Activated CD8-positive, alpha-beta memory T cell treated with anti-CD3 and anti-CD28 coated beads, Interleukin-2, amount 10 ng/mL, durations not matched to agents 7 days and 5 days (primary cell): Measurements from ENCODE around the gene PSMD13. TPM values are rescaled to one million over a fixed set of nuclear protein-coding genes. Genes with fewer than 3 reads are reported as not detected.
A peak's percentile ranks its signal among the peaks of the same experiment; 100 is the strongest.
"Not testable (repeated sequence)": the region's sequence is repeated elsewhere in the genome, so short reads cannot be mapped to it uniquely, and the experiment has no call there.

Source experiments
- ATAC-seq: fragments of 150-1000 bp; cut with Tn5 transposase; one replicate; pipeline ENCODE4 v1.10.0; 2021; ENCODE audit warnings: moderate library complexity
- CTCF ChIA-PET: fragments of 350-600 bp; sonication (Branson Sonifier 250); formaldehyde crosslinking; loops from one replicate; lab custom pipeline; 2021; ENCODE audit warnings: antibody characterized with exemption; lab: Charles Lee
- DNase-seq: peaks from one replicate; pipeline ENCODE4 v3.0.0-alpha.2; 2020
- H3K27ac Mint-ChIP-seq: one replicate; pipeline ENCODE4 v1.8.0; 2021; ENCODE audit warnings: mild to moderate bottlenecking, mixed read lengths
- H3K27me3 Mint-ChIP-seq: one replicate; pipeline ENCODE4 v1.8.0; 2021; ENCODE audit warnings: mixed read lengths
- H3K36me3 Mint-ChIP-seq: one replicate; pipeline ENCODE4 v1.8.0; 2021; ENCODE audit warnings: mild to moderate bottlenecking, mixed read lengths
- H3K4me1 Mint-ChIP-seq: one replicate; pipeline ENCODE4 v1.8.0; 2021; ENCODE audit warnings: mixed read lengths
- H3K4me3 Mint-ChIP-seq: one replicate; pipeline ENCODE4 v1.8.0; 2021; ENCODE audit warnings: mild to moderate bottlenecking, moderate library complexity, mixed read lengths
- H3K9me3 Mint-ChIP-seq: one replicate; pipeline ENCODE4 v1.8.0; 2022; ENCODE audit warnings: low read depth, mixed read lengths
- total RNA-seq, 2 experiments: library from RNA; stranded (reverse); gene quantifications; one replicate each; pipeline ENCODE4 v1.2.3, GENCODE V29; 2021

PSMD13 gene
- total RNA-seq, result 100 to 1,000 TPM; 166 to 199 TPM

- peak within 1 kb of the TSS; percentile 99 for H3K27ac Mint-ChIP-seq
- no peaks in the 10 kb centered on the region for H3K9me3 Mint-ChIP-seq
- DNase-seq (peak; percentile 92), ATAC-seq (peak; percentile 89)
- no peaks in the 10 kb centered on the region for H3K27me3 Mint-ChIP-seq
- CTCF ChIA-PET, result interaction anchor here (0.5 to 2.4 kb wide), 9 partner anchors 11 to 479 kb away, joined by 3 to 19 read pairs (median 4); partner anchors contain the start of genes BET1L and RIC8A
- H3K36me3 Mint-ChIP-seq, result peaks cover 14% of the 10 kb centered on the region
- H3K4me1 Mint-ChIP-seq, result peaks cover 46% of the 10 kb centered on the region
- H3K4me3 Mint-ChIP-seq, result peak within 1 kb of the TSS; percentile 83
Observed at GRCh38 chr11:236774-237767, at the start of gene PSMD13. Gene PSMD13, plus strand, starts transcription at chr11:236976. Its CDS starts 74 bp downstream, at chr11:237050.

GRCh38 chr11:189200-189783 lies 47.5 kb upstream of the PSMD13 start:
- DNase-seq (peak; percentile 39), ATAC-seq (peak; percentile 3)
- H3K36me3 Mint-ChIP-seq, CTCF ChIA-PET, H3K27me3 Mint-ChIP-seq, H3K9me3 Mint-ChIP-seq, H3K4me3 Mint-ChIP-seq, H3K4me1 Mint-ChIP-seq, H3K27ac Mint-ChIP-seq: not testable (repeated sequence)

- H3K27ac Mint-ChIP-seq, H3K27me3 Mint-ChIP-seq, H3K9me3 Mint-ChIP-seq, CTCF ChIA-PET, H3K4me1 Mint-ChIP-seq, H3K4me3 Mint-ChIP-seq, H3K36me3 Mint-ChIP-seq: not testable (repeated sequence)
- ATAC-seq (peak; percentile 75), DNase-seq (peak; percentile 66)
Observed at GRCh38 chr11:189843-190311, 46.9 kb upstream of the PSMD13 start.

GRCh38 chr11:190546-190945 lies 46.2 kb upstream of the PSMD13 start:
- H3K27ac Mint-ChIP-seq, H3K4me3 Mint-ChIP-seq, H3K9me3 Mint-ChIP-seq, H3K27me3 Mint-ChIP-seq, CTCF ChIA-PET, H3K36me3 Mint-ChIP-seq, H3K4me1 Mint-ChIP-seq, ATAC-seq: not testable (repeated sequence)
- peak; percentile 37 for DNase-seq

GRCh38 chr11:191490-192478 lies 45.0 kb upstream of the PSMD13 start:
- not testable (repeated sequence) for H3K36me3 Mint-ChIP-seq, H3K27ac Mint-ChIP-seq, H3K4me1 Mint-ChIP-seq, H3K4me3 Mint-ChIP-seq, H3K9me3 Mint-ChIP-seq, H3K27me3 Mint-ChIP-seq
- DNase-seq, result peak; percentile 71
- CTCF ChIA-PET, result interaction anchor here (1.2 kb wide), 1 partner anchor 172 kb away, joined by 3 read pairs; no protein-coding TSS in a partner anchor
- peak; percentile 83 for ATAC-seq

- ATAC-seq, H3K4me1 Mint-ChIP-seq, H3K4me3 Mint-ChIP-seq: not testable (repeated sequence)
Observed at GRCh38 chr11:192674-193128, 44.1 kb upstream of the PSMD13 start, which contains the start of gene SCGB1C1. Gene SCGB1C1, plus strand, starts transcription at chr11:193078. Its CDS starts 22 bp downstream, at chr11:193100.

GRCh38 chr11:193481-193880 lies 43.3 kb upstream of the PSMD13 start:
- H3K27ac Mint-ChIP-seq, ATAC-seq, H3K4me3 Mint-ChIP-seq, H3K27me3 Mint-ChIP-seq, H3K36me3 Mint-ChIP-seq, H3K4me1 Mint-ChIP-seq, H3K9me3 Mint-ChIP-seq, CTCF ChIA-PET: not testable (repeated sequence)
- peak; percentile 37 for DNase-seq

More at GRCh38 chr11:192674-193128, 44.1 kb upstream of the PSMD13 start, which contains the start of gene SCGB1C1:
- H3K9me3 Mint-ChIP-seq, H3K27ac Mint-ChIP-seq, DNase-seq, H3K36me3 Mint-ChIP-seq, H3K27me3 Mint-ChIP-seq: not testable (repeated sequence)
- CTCF ChIA-PET, result interaction anchor here (1.2 kb wide), 1 partner anchor 171 kb away, joined by 3 read pairs; no protein-coding TSS in a partner anchor

GRCh38 chr11:196786-197731 lies 39.7 kb upstream of the PSMD13 start:
- no peaks in the 10 kb centered on the region for H3K9me3 Mint-ChIP-seq
- no peaks in the 10 kb centered on the region for H3K27me3 Mint-ChIP-seq
- peak; percentile 39 for DNase-seq
- no peak for ATAC-seq
- CTCF ChIA-PET, result interaction anchor here (1.3 kb wide), 1 partner anchor 54 kb away, joined by 3 read pairs; no protein-coding TSS in a partner anchor
- no peak overlapping the region for H3K27ac Mint-ChIP-seq
- H3K4me1 Mint-ChIP-seq, result peaks cover 12% of the 10 kb centered on the region
- no peaks in the 10 kb centered on the region for H3K36me3 Mint-ChIP-seq
- H3K4me3 Mint-ChIP-seq, result no peak overlapping the region

GRCh38 chr11:197741-198235 lies 39.0 kb upstream of the PSMD13 start:
- no peak overlapping the region for H3K27ac Mint-ChIP-seq
- CTCF ChIA-PET, result interaction anchor here (1.3 kb wide), 1 partner anchor 54 kb away, joined by 3 read pairs; no protein-coding TSS in a partner anchor
- H3K9me3 Mint-ChIP-seq, result no peaks in the 10 kb centered on the region

GRCh38 chr11:198236-198806 lies 38.5 kb upstream of the PSMD13 start:
- peaks cover 22% of the 10 kb centered on the region for H3K4me1 Mint-ChIP-seq
- H3K9me3 Mint-ChIP-seq, result no peaks in the 10 kb centered on the region
- H3K4me3 Mint-ChIP-seq, result no peak overlapping the region
- ATAC-seq, result no peak
- no peaks in the 10 kb centered on the region for H3K27me3 Mint-ChIP-seq
- no peaks in the 10 kb centered on the region for H3K36me3 Mint-ChIP-seq
- DNase-seq, result peak; percentile 37
- H3K27ac Mint-ChIP-seq, result no peak overlapping the region
- CTCF ChIA-PET, result no interaction called here

More at GRCh38 chr11:197741-198235, 39.0 kb upstream of the PSMD13 start:
- Mint-ChIP-seq H3K4me1 (peaks cover 17% of the 10 kb centered on the region), H3K36me3 (no peaks in the 10 kb centered on the region), H3K4me3 (no peak overlapping the region), H3K27me3 (no peaks in the 10 kb centered on the region)
- DNase-seq, result peak; percentile 36
- ATAC-seq, result no peak

GRCh38 chr11:199004-199581 lies 37.7 kb upstream of the PSMD13 start:
- Mint-ChIP-seq H3K4me1 (peaks cover 25% of the 10 kb centered on the region), H3K36me3 (peaks cover 2% of the 10 kb centered on the region), H3K27me3 (no peaks in the 10 kb centered on the region), H3K27ac (no peak overlapping the region), H3K9me3 (no peaks in the 10 kb centered on the region), H3K4me3 (no peak overlapping the region)
- CTCF ChIA-PET, result no interaction called here
- peak; percentile 39 for DNase-seq
- ATAC-seq, result no peak
